ENCODE results near the gene CYP3A4.
"Not testable (repeated sequence)": the region's sequence is repeated elsewhere in the genome, so short reads cannot be mapped to it uniquely, and the experiment has no call there.

CYP3A4 gene

DNA sequence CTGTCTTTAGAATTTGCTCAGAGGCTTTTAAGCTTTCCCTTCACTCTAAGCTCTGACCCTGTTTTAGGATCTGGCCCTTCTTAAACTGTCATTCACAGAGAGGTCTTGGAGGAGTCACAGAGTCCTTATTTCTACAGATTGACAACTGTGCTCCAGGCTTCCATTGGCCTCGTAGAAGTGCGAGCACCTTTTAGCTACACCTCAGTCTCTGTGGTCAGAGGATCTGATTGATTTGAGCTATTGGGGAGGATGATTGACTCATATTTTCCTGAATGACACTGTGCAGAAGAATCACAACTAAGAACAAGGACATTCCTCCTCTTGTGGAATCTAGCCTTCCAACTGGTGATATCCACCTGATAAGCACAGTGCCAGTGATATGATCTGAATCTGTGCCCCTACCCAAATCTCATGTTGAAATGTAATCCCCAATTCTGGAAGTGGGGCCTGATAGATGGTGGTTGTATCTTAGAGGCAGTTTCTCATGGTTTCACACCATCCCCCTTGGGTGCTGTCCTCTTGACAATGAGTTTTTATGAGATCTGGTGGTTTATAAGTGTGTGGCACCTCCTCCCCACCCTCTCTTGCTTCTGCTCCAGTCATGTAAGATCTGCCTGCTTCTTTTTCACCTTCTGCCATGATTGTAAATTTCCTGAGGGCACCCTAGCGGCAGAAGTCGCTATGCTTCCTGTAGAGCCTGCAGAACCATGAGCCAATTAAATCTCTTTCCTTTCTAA, 52.2 kb downstream of the CYP3A4 start:
- H3K27me3 Mint-ChIP-seq (ENCODE audit: low read depth, poor library complexity): peaks cover 11% of the 10 kb centered on the region
- H3K4me1 Mint-ChIP-seq: no peaks in the 10 kb centered on the region
- no peak overlapping the region for H3K27ac Mint-ChIP-seq
- H3K4me3 Mint-ChIP-seq: no peak overlapping the region
- TF ChIP-seq, protein P1, sequence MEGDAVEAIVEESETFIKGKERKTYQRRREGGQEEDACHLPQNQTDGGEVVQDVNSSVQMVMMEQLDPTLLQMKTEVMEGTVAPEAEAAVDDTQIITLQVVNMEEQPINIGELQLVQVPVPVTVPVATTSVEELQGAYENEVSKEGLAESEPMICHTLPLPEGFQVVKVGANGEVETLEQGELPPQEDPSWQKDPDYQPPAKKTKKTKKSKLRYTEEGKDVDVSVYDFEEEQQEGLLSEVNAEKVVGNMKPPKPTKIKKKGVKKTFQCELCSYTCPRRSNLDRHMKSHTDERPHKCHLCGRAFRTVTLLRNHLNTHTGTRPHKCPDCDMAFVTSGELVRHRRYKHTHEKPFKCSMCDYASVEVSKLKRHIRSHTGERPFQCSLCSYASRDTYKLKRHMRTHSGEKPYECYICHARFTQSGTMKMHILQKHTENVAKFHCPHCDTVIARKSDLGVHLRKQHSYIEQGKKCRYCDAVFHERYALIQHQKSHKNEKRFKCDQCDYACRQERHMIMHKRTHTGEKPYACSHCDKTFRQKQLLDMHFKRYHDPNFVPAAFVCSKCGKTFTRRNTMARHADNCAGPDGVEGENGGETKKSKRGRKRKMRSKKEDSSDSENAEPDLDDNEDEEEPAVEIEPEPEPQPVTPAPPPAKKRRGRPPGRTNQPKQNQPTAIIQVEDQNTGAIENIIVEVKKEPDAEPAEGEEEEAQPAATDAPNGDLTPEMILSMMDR (IDR thresholded peaks at IDR 0.05): no peak
- DNase-seq: no peak
- H3K36me3 Mint-ChIP-seq (ENCODE audit: low read depth): no peaks in the 10 kb centered on the region
- H3K9me3 Mint-ChIP-seq: no peaks in the 10 kb centered on the region

DNA sequence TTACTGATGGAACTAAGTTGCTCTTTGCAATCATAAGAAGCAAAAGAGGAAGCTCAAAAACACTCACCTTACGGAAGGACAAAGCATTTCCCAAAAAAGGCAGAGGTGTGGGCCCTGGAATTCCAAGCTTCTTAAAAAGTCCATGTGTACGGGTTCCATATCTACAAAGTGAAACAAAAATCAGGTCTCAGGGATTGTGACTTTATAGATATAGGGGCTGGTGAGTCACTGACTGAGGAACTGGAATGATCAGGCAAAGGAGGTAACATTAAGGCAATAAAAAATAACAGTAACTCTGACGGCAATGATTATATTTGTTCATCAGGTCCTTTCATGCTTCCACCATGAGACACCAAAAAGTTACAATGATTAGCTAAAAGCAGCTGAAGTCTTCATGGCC, 53.0 kb downstream of the CYP3A4 start:
- Mint-ChIP-seq H3K9me3 (no peaks in the 10 kb centered on the region), H3K4me3 (no peak overlapping the region), H3K27me3 (ENCODE audit: low read depth, poor library complexity) (peaks cover 9% of the 10 kb centered on the region), H3K36me3 (ENCODE audit: low read depth) (no peaks in the 10 kb centered on the region), H3K4me1 (no peaks in the 10 kb centered on the region), H3K27ac (no peak overlapping the region)
- no peak for DNase-seq
- TF ChIP-seq, protein P1 (IDR thresholded peaks at IDR 0.05): no peak

DNA sequence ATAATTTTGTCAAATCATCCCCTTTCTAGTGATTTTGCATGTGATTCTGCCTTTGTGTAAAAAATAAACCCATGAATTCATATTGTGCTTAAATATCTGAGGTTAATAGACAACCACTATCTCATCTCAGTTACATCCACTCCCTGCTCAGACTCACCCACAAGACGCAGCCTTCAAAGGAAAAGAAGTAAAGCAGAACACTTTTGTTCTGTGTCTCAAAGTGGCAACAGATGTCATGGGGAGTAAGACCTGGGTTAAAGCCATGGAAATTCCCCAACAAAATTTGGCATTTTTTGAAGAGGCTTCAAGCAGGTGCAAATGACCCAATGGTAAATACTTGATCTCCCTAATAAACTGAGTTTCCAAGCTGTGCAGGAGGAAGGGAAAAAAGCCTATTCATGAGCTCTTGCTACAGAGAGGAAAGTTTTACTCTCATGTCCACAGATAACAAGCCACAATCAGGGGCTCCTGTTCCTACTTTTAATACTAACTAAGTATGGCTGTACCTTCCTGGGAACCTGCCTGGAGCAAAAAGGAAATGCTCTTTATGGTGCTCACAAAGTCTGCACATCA, 53.7 kb downstream of the CYP3A4 start:
- no peaks in the 10 kb centered on the region for H3K9me3 Mint-ChIP-seq
- H3K27ac Mint-ChIP-seq: no peak overlapping the region
- peaks cover 4% of the 10 kb centered on the region for H3K27me3 Mint-ChIP-seq (ENCODE audit: low read depth, poor library complexity)
- DNase-seq: no peak
- H3K4me3 Mint-ChIP-seq: no peak overlapping the region
- no peaks in the 10 kb centered on the region for H3K36me3 Mint-ChIP-seq (ENCODE audit: low read depth)
- H3K4me1 Mint-ChIP-seq: no peaks in the 10 kb centered on the region
- TF ChIP-seq, protein P1 (IDR thresholded peaks at IDR 0.05): no peak

DNA sequence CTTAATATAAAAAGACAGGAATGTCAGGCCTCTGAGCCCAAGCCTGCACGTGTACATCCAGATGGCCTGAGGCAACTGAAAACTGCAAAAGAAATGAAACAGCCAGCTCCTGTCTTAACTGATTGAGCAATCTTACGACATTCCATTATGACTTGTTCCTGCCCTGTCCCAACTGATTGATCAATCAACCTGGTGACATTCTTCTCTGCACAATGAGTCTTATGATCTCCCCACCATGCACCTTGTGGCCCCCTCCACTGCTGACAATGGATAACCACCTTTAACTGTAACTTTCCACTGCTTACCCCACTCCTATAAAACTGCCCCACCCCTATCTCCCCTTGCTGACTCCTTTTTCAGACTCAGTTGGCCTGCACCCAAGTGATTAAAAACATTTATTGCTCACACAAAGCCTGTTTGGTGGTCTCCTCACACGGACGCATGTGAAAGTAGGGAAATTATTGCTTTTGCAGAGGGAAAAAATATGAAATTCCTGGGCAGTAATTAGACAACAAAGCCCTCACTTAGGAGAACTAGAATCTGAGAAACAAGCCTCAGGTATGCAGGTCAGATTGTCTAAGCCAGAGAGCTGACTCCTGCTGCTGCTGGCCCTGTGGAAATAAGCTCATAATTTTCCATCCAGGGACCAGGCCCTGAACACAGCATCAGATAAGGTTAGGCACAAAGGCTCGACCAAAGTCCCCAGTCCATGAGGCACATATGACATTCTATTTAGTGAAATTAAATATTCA, 54.3 kb downstream of the CYP3A4 start:
- Mint-ChIP-seq H3K27me3 (ENCODE audit: low read depth, poor library complexity) (no peaks in the 10 kb centered on the region), H3K4me3 (no peak overlapping the region), H3K36me3 (ENCODE audit: low read depth) (no peaks in the 10 kb centered on the region), H3K9me3 (no peaks in the 10 kb centered on the region), H3K4me1 (no peaks in the 10 kb centered on the region), H3K27ac (no peak overlapping the region)
- TF ChIP-seq, protein P1 (IDR thresholded peaks at IDR 0.05): no peak
- no peak for DNase-seq

DNA sequence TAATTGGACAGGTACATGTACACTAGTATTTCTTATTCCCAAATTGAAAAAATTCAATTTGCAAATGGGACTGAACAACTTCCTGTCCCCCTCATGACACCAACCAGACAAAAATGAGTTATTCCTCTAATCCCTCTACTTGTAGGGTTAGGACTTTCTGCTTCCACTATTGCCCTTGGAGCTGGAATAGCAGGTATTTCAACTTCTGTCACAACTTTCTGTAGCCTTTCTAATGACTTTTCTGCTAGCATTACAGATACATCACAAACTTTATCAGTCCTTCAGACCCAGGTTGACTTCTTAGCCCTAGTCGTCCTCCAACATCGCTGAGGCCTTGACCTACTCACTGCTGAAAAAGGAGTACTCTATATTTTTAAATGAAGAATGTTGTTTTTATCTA, 55.4 kb downstream of the CYP3A4 start:
- Mint-ChIP-seq H3K4me1 (no peaks in the 10 kb centered on the region), H3K27me3 (ENCODE audit: low read depth, poor library complexity) (no peaks in the 10 kb centered on the region), H3K4me3 (no peak overlapping the region), H3K36me3 (ENCODE audit: low read depth) (no peaks in the 10 kb centered on the region), H3K9me3 (no peaks in the 10 kb centered on the region), H3K27ac (no peak overlapping the region)
- DNase-seq: no peak
- TF ChIP-seq, protein P1 (IDR thresholded peaks at IDR 0.05): no peak

DNA sequence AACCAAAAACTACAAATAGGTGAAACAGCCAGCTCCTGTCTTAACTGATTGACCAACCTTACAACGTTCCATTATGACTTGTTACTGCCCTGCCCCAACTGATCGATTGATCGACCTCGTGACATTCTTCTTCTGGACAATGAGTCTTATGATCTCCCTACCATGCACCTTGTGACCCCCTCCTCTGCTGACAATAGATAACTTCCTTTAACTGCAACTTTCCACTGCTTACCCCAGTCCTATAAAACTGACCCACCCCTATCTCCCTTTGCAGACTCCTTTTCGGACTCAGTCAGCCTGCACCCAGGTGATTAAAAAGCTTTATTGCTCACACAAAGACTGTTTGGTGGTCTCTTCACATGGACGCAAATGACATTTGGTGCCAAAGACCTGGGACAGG, 60.8 kb downstream of the CYP3A4 start:
- not testable (repeated sequence) for H3K36me3 Mint-ChIP-seq (ENCODE audit: low read depth); H3K4me3 Mint-ChIP-seq; DNase-seq; H3K4me1 Mint-ChIP-seq; H3K9me3 Mint-ChIP-seq; H3K27ac Mint-ChIP-seq
- peaks cover 15% of the 10 kb centered on the region for H3K27me3 Mint-ChIP-seq (ENCODE audit: low read depth, poor library complexity)
